SK-N-SH treated with all-trans-retinoic acid at 6 μM for 48 hours (cell line): ENCODE results near the gene GSE1.

ENCODE experiments used
- ATAC-seq: fragments of 200-7000 bp; cut with Tn5 transposase; 3 replicates; pipeline ENCODE4 v1.9.1; 2020; ENCODE audit warnings: mild to moderate bottlenecking, moderate library complexity
- ARNTL ChIP-seq: fragments of 450-650 bp; formaldehyde crosslinking; IDR thresholded peaks from 2 replicates; pipeline ENCODE4 v1.5.0; 2020; ENCODE audit warnings: low read depth, mild to moderate bottlenecking, moderate library complexity, borderline replicate concordance
- BACH2 ChIP-seq: fragments of 250-450 bp; sonication (Bioruptor Pico); IDR thresholded peaks from 2 replicates; pipeline ENCODE4 v1.9.0; 2021; ENCODE audit warnings: mild to moderate bottlenecking, borderline replicate concordance
- CSDC2 ChIP-seq: fragments of 250-450 bp; sonication (Bioruptor Pico); IDR thresholded peaks from 2 replicates; pipeline ENCODE4 v1.5.0; 2020; ENCODE audit warnings: mild to moderate bottlenecking, moderate library complexity
- ESRRG ChIP-seq: fragments of 250-450 bp; sonication (Bioruptor Pico); IDR thresholded peaks from 2 replicates; pipeline ENCODE4 v1.6.1; 2021; ENCODE audit warnings: mild to moderate bottlenecking
- GLIS3 ChIP-seq: fragments of 250-450 bp; sonication (Bioruptor Pico); IDR thresholded peaks from 2 replicates; pipeline ENCODE4 v1.5.0; 2020; ENCODE audit warnings: mild to moderate bottlenecking, moderate library complexity
- OSR1 ChIP-seq: fragments of 250-450 bp; sonication (Bioruptor Pico); IDR thresholded peaks from 2 replicates; pipeline ENCODE4 v1.8.0; 2022; ENCODE audit warnings: moderate library complexity, mild to moderate bottlenecking, inconsistent platforms
- PPARA ChIP-seq: fragments of 250-450 bp; sonication (Bioruptor Pico); IDR thresholded peaks from 2 replicates; pipeline ENCODE4 v1.5.0; 2020; ENCODE audit warnings: mild to moderate bottlenecking, borderline replicate concordance
- RARB ChIP-seq: fragments of 250-450 bp; sonication (Bioruptor Pico); IDR thresholded peaks from 2 replicates; pipeline ENCODE4 v1.8.0; 2021; ENCODE audit warnings: mild to moderate bottlenecking, moderate library complexity
- SNAI2 ChIP-seq: fragments of 250-450 bp; sonication (Bioruptor Pico); IDR thresholded peaks from 2 replicates; pipeline ENCODE4 v1.5.0; 2020; ENCODE audit warnings: mild to moderate bottlenecking, moderate library complexity
- TCF4 ChIP-seq: fragments of 250-450 bp; sonication (Bioruptor Pico); IDR thresholded peaks from 2 replicates; pipeline ENCODE4 v1.8.0; 2021; ENCODE audit warnings: mild to moderate bottlenecking, moderate library complexity, borderline replicate concordance
- TSHZ2 ChIP-seq: fragments of 250-450 bp; sonication (Bioruptor Pico); IDR thresholded peaks from 2 replicates; pipeline ENCODE4 v1.5.0; 2020; ENCODE audit warnings: mild to moderate bottlenecking, moderate library complexity
- ZC3H10 ChIP-seq: fragments of 250-450 bp; sonication (Bioruptor Pico); IDR thresholded peaks from 2 replicates; pipeline ENCODE4 v1.5.1; 2021; ENCODE audit warnings: mild to moderate bottlenecking, moderate library complexity
- ZFP30 ChIP-seq: fragments of 450-650 bp; formaldehyde crosslinking; IDR thresholded peaks from 2 replicates; pipeline ENCODE4 v1.5.0; 2022; ENCODE audit warnings: mild to moderate bottlenecking, moderate library complexity
- ZNF565 ChIP-seq: fragments of 450-650 bp; formaldehyde crosslinking; conservative IDR thresholded peaks from 2 replicates; pipeline ENCODE4 v1.5.0; 2020; ENCODE audit warnings: low read depth, mild to moderate bottlenecking, moderate library complexity
- ZNF70 ChIP-seq: fragments of 450-650 bp; formaldehyde crosslinking; IDR thresholded peaks from 2 replicates; pipeline ENCODE4 v1.5.0; 2020; ENCODE audit warnings: mild to moderate bottlenecking, moderate library complexity
- ZNF8 ChIP-seq: fragments of 450-650 bp; formaldehyde crosslinking; IDR thresholded peaks from 2 replicates; pipeline ENCODE4 v1.5.0; 2020; ENCODE audit warnings: mild to moderate bottlenecking, moderate library complexity
- TF ChIP-seq, protein P1 (sequence below): fragments of 250-450 bp; sonication (Bioruptor Pico); IDR thresholded peaks from 2 replicates; pipeline ENCODE4 v1.5.1; 2020; ENCODE audit warnings: low read depth, mild to moderate bottlenecking, moderate library complexity
- TF ChIP-seq, protein P2 (sequence below): fragments of 250-450 bp; sonication (Bioruptor Pico); IDR thresholded peaks from 2 replicates; pipeline ENCODE4 v1.5.1; 2021; ENCODE audit warnings: mild to moderate bottlenecking, moderate library complexity

The GSE1 gene

GRCh38 chr16:85653290-85653891, 40.3 kb downstream of the GSE1 start:
- no peak for TF ChIP-seq ZNF70
- no peak for TF ChIP-seq RARB
- TF ChIP-seq TCF4: no peak
- TF ChIP-seq TSHZ2: no peak
- no peak for TF ChIP-seq OSR1
- TF ChIP-seq, protein P1, sequence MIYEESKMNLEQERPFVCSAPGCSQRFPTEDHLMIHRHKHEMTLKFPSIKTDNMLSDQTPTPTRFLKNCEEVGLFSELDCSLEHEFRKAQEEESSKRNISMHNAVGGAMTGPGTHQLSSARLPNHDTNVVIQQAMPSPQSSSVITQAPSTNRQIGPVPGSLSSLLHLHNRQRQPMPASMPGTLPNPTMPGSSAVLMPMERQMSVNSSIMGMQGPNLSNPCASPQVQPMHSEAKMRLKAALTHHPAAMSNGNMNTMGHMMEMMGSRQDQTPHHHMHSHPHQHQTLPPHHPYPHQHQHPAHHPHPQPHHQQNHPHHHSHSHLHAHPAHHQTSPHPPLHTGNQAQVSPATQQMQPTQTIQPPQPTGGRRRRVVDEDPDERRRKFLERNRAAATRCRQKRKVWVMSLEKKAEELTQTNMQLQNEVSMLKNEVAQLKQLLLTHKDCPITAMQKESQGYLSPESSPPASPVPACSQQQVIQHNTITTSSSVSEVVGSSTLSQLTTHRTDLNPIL (CRISPR knock-in tag): no peak
- no peak for TF ChIP-seq ZNF565 (CRISPR knock-in tag)
- TF ChIP-seq ESRRG (CRISPR knock-in tag): no peak
- ATAC-seq: no peak

DNA sequence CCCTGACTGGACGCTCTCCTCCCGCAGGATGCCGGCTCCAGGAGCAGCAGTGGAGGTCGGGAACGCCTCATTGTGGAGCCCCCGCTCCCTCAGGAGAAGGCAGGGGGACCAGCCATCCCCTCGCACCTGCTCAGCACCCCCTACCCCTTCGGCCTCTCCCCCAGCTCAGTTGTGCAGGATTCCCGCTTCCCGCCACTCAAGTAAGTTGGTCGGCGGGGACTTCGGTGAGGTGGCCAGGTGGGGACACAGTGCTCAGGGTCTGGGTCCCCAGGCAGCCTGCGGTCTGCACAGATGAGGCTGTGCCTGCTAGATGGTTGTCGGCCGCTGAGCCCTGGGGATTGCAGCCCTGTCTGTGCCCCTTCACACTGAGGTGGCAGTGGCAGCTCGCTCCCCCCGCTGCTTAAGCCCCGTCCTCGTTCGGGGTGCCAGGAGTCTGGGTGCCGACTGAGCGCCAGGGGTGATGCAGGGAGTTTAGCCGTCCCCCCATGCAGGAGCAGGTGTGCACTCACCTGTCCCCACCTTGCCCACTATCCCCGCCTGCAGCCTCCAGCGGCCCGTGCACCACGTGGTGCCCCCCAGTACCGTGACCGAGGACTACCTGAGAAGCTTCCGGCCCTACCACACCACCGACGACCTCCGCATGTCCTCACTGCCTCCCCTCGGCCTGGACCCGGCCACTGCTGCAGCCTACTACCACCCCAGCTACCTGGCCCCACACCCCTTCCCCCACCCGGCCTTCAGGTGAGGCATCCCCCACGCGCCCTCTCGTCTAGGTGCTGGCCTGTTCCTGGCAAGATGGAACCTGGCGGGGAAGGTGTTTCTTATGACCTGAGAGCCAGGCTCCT, 41.4 kb downstream of the GSE1 start:
- ATAC-seq: no peak
- TF ChIP-seq TSHZ2 (no peak), ARNTL (CRISPR knock-in tag) (no peak), SNAI2 (CRISPR knock-in tag) (no peak), ZNF565 (CRISPR knock-in tag) (no peak), BACH2 (no peak), GLIS3 (CRISPR knock-in tag) (no peak)
- TF ChIP-seq, protein P1 (CRISPR knock-in tag): no peak

DNA sequence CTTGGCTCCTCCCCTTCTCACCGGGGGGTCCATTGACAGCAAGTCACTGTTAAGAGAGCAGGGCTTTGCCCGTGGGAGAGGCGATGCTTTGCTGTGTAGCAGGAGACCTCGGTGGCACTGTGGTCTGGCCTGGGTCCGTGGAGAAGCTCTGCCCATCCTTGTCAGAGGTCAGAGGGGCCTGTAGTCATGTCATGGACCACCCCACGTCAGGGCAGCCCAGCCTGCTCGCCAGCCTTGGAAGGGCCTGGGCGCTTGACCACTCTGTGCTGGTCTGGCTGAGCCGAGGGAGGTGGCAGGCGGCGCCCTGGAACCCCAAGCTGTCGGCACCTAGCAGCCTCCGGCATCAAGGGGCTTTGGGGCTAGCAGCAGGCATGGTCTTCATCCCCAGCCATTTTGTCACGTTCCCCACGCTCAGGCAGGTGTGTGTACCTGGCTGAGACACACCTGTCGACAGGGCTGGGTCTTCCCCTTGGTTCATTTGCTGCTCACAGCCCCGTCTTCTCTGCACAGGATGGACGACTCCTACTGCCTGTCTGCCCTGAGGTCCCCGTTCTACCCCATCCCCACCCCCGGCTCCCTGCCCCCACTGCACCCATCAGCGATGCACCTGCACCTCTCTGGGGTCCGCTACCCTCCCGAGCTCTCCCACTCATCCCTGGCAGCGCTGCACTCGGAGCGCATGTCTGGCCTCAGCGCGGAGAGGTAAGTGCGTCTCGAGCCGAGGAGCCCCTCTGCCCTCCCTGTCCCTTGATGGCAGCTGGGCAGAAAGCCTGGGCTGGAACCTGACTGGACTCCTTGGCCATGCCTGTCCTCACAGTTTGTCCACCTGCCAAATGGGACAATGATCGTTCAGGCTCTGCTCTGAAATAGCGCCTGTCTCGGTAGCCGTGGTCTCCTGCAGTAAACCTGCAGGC, 42.4 kb downstream of the GSE1 start:
- ATAC-seq: no peak
- TF ChIP-seq OSR1: no peak
- no peak for TF ChIP-seq ZC3H10 (CRISPR knock-in tag)
- no peak for TF ChIP-seq TCF4
- TF ChIP-seq ZFP30: no peak
- TF ChIP-seq ARNTL (CRISPR knock-in tag): no peak
- TF ChIP-seq, protein P2, sequence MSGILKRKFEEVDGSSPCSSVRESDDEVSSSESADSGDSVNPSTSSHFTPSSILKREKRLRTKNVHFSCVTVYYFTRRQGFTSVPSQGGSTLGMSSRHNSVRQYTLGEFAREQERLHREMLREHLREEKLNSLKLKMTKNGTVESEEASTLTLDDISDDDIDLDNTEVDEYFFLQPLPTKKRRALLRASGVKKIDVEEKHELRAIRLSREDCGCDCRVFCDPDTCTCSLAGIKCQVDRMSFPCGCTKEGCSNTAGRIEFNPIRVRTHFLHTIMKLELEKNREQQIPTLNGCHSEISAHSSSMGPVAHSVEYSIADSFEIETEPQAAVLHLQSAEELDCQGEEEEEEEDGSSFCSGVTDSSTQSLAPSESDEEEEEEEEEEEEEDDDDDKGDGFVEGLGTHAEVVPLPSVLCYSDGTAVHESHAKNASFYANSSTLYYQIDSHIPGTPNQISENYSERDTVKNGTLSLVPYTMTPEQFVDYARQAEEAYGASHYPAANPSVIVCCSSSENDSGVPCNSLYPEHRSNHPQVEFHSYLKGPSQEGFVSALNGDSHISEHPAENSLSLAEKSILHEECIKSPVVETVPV (CRISPR knock-in tag): no peak
- no peak for TF ChIP-seq ZNF8 (CRISPR knock-in tag)
- no peak for TF ChIP-seq ESRRG (CRISPR knock-in tag)
- no peak for TF ChIP-seq CSDC2 (CRISPR knock-in tag)
- no peak for TF ChIP-seq ZNF70
- no peak for TF ChIP-seq PPARA
- no peak for TF ChIP-seq GLIS3 (CRISPR knock-in tag)
